WTC11 (cell line): ENCODE measurements around the gene SOX14. TPM values are rescaled to one million over a fixed set of nuclear protein-coding genes. Genes with fewer than 3 reads are reported as not detected.

ENCODE experiments used
- ATAC-seq: fragments of 200-7000 bp; cut with Tn5 transposase; 2 replicates; pipeline ENCODE4 v1.10.0; 2021; ENCODE audit warnings: mild to moderate bottlenecking, moderate library complexity
- CTCF ChIA-PET: fragments of 300-600 bp; sonication (Branson Sonifier 250); formaldehyde crosslinking; loops from one replicate; lab custom pipeline; 2021; ENCODE audit warnings: antibody characterized with exemption; lab: Charles Lee
- POLR2A ChIA-PET: fragments of 350-600 bp; sonication (Branson Sonifier 250); formaldehyde crosslinking; loops from one replicate; lab custom pipeline; 2021; ENCODE audit warnings: antibody characterized with exemption; lab: Charles Lee
- DNase-seq: peaks from one replicate; pipeline ENCODE4 v3.0.0; 2021; ENCODE audit warnings: low spot score
- H3K27ac Mint-ChIP-seq: 2 replicates; pipeline ENCODE4 v1.8.0; 2021; ENCODE audit warnings: mixed read lengths
- H3K27me3 Mint-ChIP-seq: 2 replicates; pipeline ENCODE4 v1.8.0; 2021; ENCODE audit warnings: low read depth, mild to moderate bottlenecking, moderate library complexity, mixed read lengths
- H3K36me3 Mint-ChIP-seq: 2 replicates; pipeline ENCODE4 v1.8.0; 2021; ENCODE audit warnings: mixed read lengths
- H3K4me1 Mint-ChIP-seq: 2 replicates; pipeline ENCODE4 v1.8.0; 2022; ENCODE audit warnings: mixed read lengths
- H3K4me3 Mint-ChIP-seq: 2 replicates; pipeline ENCODE4 v1.8.0; 2021; ENCODE audit warnings: mild to moderate bottlenecking, moderate library complexity, mixed read lengths
- H3K9me3 Mint-ChIP-seq: 2 replicates; pipeline ENCODE4 v1.8.0; 2021; ENCODE audit warnings: mixed read lengths
- CBFB ChIP-seq: sonication (generic); formaldehyde crosslinking; IDR thresholded peaks from 2 replicates; pipeline ENCODE4 v1.8.1; 2022; ENCODE audit warnings: mild to moderate bottlenecking, low read depth, missing genetic modification reagents
- CREM ChIP-seq: sonication (generic); formaldehyde crosslinking; IDR thresholded peaks from 2 replicates; pipeline ENCODE4 v1.8.1; 2022; ENCODE audit warnings: mild to moderate bottlenecking, missing genetic modification reagents, moderate library complexity
- FOXK1 ChIP-seq: sonication (generic); formaldehyde crosslinking; IDR thresholded peaks from 2 replicates; pipeline ENCODE4 v1.8.0; 2022; ENCODE audit warnings: mild to moderate bottlenecking, moderate library complexity, missing genetic modification reagents
- SP1 ChIP-seq: sonication (generic); formaldehyde crosslinking; conservative IDR thresholded peaks from 2 replicates; pipeline ENCODE4 v1.8.1; 2022; ENCODE audit warnings: missing genetic modification reagents
- ZBTB21 ChIP-seq: sonication (generic); formaldehyde crosslinking; IDR thresholded peaks from 2 replicates; pipeline ENCODE4 v1.8.1; 2023; ENCODE audit warnings: mild to moderate bottlenecking, missing genetic modification reagents, borderline replicate concordance
- ZNF121 ChIP-seq: sonication (generic); formaldehyde crosslinking; IDR thresholded peaks from 2 replicates; pipeline ENCODE4 v1.8.0; 2023; ENCODE audit warnings: missing genetic modification reagents
- total RNA-seq: library from RNA; stranded (reverse); gene quantifications from 3 replicates; pipeline ENCODE4 v1.2.3, GENCODE V29; 2021
- TF ChIP-seq, protein P1 (sequence below): fragments of 250-450 bp; sonication (Bioruptor Pico); IDR thresholded peaks from 2 replicates; pipeline ENCODE4 v1.9.0; 2021; ENCODE audit warnings: mild to moderate bottlenecking, borderline replicate concordance
- TF ChIP-seq, protein P2 (sequence below): sonication (generic); formaldehyde crosslinking; IDR thresholded peaks from 2 replicates; pipeline ENCODE4 v1.8.0; 2022; ENCODE audit warnings: mild to moderate bottlenecking, missing genetic modification reagents
- TF ChIP-seq, protein P3 (sequence below): sonication (generic); formaldehyde crosslinking; IDR thresholded peaks from 2 replicates; pipeline ENCODE4 v1.8.1; 2023; ENCODE audit warnings: mild to moderate bottlenecking, moderate library complexity, missing genetic modification reagents
- TF ChIP-seq, protein P4 (sequence below): sonication (generic); formaldehyde crosslinking; IDR thresholded peaks from 2 replicates; pipeline ENCODE4 v1.8.1; 2022; ENCODE audit warnings: mild to moderate bottlenecking, missing genetic modification reagents, moderate library complexity, borderline replicate concordance
- TF ChIP-seq, protein P5 (sequence below): sonication (generic); formaldehyde crosslinking; IDR thresholded peaks from 2 replicates; pipeline ENCODE4 v1.8.0; 2022; ENCODE audit warnings: mild to moderate bottlenecking, missing genetic modification reagents
- TF ChIP-seq, protein P6 (sequence below): sonication (generic); formaldehyde crosslinking; IDR thresholded peaks from 2 replicates; pipeline ENCODE4 v1.8.0; 2023; ENCODE audit warnings: mild to moderate bottlenecking, missing genetic modification reagents
- TF ChIP-seq, protein P7 (sequence below): fragments of 250-450 bp; sonication (Bioruptor Pico); IDR thresholded peaks from 2 replicates; pipeline ENCODE4 v1.8.0; 2021; ENCODE audit warnings: mild to moderate bottlenecking
- TF ChIP-seq, protein P8 (sequence below): sonication (generic); formaldehyde crosslinking; IDR thresholded peaks from 2 replicates; pipeline ENCODE4 v1.8.0; 2023; ENCODE audit warnings: missing genetic modification reagents
- TF ChIP-seq, protein P9 (sequence below): sonication (generic); formaldehyde crosslinking; IDR thresholded peaks from 2 replicates; pipeline ENCODE4 v1.8.1; 2022; ENCODE audit warnings: missing genetic modification reagents, borderline replicate concordance
- TF ChIP-seq, protein P10 (sequence below): sonication (generic); formaldehyde crosslinking; IDR thresholded peaks from 2 replicates; pipeline ENCODE4 v1.8.1; 2022; ENCODE audit warnings: low read depth, missing genetic modification reagents, borderline replicate concordance

The SOX14 gene
- total RNA-seq, 1 experiment from 2014 or later = 0.70 TPM

DNA sequence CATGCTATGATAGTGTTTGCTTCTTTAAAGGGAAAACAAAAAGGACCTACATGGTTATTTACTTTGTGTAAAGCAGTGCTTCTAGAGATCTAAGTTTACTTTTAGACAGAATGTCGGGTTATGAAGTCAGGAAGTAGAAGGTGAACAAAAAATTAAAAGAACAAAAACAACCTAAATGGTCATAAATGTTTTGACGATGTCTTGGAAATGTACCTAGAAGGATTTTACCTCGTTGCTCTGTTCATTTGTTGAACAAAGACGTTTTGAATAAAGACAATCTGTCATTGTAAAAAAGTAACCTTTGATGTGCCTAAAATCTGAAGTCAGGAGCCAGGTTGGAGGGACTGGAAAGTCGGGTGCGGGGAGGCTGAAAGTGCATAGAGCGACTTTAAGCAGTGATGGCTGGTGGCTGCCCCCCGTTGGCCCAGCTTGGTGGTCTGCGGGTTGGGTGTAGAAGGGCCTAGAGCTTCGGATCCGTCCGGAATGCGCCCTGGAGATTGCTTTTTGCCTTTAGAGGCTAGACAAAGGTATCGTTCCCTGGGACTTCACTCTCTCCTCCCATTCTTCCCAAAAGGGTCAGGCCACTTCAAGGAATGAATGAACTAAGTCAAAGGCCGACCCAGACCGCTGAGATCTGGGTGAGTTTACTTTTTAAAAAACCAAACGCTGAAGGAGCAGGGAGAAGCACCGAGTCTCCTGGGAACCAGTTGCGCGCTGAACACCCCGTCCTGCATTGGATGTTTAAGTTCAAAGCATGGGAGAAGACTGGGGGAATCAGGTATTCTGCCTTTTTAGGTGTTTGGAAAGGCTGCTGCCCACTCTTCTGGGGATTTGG, 2.1 kb downstream of the SOX14 start (continued):
- TF ChIP-seq, protein P1, sequence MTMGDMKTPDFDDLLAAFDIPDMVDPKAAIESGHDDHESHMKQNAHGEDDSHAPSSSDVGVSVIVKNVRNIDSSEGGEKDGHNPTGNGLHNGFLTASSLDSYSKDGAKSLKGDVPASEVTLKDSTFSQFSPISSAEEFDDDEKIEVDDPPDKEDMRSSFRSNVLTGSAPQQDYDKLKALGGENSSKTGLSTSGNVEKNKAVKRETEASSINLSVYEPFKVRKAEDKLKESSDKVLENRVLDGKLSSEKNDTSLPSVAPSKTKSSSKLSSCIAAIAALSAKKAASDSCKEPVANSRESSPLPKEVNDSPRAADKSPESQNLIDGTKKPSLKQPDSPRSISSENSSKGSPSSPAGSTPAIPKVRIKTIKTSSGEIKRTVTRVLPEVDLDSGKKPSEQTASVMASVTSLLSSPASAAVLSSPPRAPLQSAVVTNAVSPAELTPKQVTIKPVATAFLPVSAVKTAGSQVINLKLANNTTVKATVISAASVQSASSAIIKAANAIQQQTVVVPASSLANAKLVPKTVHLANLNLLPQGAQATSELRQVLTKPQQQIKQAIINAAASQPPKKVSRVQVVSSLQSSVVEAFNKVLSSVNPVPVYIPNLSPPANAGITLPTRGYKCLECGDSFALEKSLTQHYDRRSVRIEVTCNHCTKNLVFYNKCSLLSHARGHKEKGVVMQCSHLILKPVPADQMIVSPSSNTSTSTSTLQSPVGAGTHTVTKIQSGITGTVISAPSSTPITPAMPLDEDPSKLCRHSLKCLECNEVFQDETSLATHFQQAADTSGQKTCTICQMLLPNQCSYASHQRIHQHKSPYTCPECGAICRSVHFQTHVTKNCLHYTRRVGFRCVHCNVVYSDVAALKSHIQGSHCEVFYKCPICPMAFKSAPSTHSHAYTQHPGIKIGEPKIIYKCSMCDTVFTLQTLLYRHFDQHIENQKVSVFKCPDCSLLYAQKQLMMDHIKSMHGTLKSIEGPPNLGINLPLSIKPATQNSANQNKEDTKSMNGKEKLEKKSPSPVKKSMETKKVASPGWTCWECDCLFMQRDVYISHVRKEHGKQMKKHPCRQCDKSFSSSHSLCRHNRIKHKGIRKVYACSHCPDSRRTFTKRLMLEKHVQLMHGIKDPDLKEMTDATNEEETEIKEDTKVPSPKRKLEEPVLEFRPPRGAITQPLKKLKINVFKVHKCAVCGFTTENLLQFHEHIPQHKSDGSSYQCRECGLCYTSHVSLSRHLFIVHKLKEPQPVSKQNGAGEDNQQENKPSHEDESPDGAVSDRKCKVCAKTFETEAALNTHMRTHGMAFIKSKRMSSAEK = no peak
- TF ChIP-seq SP1 = 0 out of 2 replicates have a peak, but pooled peaks have one; percentile 24

DNA sequence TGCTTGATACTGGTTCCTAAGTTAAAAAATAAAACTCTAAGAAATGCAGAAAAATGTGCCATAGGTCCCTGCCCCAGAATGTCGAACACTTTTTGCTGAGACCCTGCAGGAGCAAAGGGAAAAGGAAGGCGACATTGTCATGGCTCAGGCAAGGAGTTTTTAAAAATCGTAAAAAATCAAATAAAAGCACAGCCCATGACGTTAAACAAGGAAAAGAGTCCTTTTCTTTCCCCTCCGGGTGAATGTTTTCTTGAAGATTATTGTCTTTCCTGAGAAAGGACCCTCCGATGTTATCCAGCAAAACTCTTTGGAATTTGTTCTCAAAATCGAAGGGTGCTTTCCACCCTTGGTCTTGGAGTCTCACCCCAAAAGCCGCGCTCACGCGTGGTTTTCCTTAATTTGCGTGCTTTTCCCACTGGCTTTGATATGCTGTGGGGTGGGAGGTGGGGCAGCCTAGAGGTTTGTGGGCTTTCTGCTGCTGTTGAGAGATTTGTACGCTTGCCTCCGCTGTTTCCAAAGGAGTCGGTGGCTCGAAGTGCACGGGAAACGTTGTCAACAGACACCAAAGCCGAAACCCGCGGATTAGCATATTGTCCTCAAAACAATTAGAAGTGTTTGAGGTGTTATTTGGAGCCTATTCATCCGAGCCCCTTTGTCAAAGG, 2.9 kb downstream of the SOX14 start:
- no peaks in the 10 kb centered on the region for H3K9me3 Mint-ChIP-seq
- DNase-seq (peak; percentile 37), ATAC-seq (no peak)
- ChIA-PET POLR2A (no interaction called here), CTCF (interaction anchor here (0.7 kb wide), 1 partner anchor 179 kb away, joined by 3 read pairs; no protein-coding TSS in a partner anchor)
- no peaks in the 10 kb centered on the region for H3K36me3 Mint-ChIP-seq
- no peak overlapping the region for H3K27ac Mint-ChIP-seq
- H3K27me3 Mint-ChIP-seq = peaks cover 100% of the 10 kb centered on the region
- H3K4me3 Mint-ChIP-seq = peak overlapping the region; percentile 82
- peaks cover 80% of the 10 kb centered on the region for H3K4me1 Mint-ChIP-seq
- TF ChIP-seq, protein P2, sequence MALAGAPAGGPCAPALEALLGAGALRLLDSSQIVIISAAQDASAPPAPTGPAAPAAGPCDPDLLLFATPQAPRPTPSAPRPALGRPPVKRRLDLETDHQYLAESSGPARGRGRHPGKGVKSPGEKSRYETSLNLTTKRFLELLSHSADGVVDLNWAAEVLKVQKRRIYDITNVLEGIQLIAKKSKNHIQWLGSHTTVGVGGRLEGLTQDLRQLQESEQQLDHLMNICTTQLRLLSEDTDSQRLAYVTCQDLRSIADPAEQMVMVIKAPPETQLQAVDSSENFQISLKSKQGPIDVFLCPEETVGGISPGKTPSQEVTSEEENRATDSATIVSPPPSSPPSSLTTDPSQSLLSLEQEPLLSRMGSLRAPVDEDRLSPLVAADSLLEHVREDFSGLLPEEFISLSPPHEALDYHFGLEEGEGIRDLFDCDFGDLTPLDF (CRISPR knock-in tag) = no peak
- TF ChIP-seq ZBTB21 (CRISPR knock-in tag) = no peak
- TF ChIP-seq, protein P3, sequence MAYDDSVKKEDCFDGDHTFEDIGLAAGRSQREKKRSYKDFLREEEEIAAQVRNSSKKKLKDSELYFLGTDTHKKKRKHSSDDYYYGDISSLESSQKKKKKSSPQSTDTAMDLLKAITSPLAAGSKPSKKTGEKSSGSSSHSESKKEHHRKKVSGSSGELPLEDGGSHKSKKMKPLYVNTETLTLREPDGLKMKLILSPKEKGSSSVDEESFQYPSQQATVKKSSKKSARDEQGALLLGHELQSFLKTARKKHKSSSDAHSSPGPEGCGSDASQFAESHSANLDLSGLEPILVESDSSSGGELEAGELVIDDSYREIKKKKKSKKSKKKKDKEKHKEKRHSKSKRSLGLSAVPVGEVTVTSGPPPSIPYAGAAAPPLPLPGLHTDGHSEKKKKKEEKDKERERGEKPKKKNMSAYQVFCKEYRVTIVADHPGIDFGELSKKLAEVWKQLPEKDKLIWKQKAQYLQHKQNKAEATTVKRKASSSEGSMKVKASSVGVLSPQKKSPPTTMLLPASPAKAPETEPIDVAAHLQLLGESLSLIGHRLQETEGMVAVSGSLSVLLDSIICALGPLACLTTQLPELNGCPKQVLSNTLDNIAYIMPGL = no peak
- TF ChIP-seq, protein P4, sequence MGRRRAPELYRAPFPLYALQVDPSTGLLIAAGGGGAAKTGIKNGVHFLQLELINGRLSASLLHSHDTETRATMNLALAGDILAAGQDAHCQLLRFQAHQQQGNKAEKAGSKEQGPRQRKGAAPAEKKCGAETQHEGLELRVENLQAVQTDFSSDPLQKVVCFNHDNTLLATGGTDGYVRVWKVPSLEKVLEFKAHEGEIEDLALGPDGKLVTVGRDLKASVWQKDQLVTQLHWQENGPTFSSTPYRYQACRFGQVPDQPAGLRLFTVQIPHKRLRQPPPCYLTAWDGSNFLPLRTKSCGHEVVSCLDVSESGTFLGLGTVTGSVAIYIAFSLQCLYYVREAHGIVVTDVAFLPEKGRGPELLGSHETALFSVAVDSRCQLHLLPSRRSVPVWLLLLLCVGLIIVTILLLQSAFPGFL (CRISPR knock-in tag) = no peak
- TF ChIP-seq, protein P5, sequence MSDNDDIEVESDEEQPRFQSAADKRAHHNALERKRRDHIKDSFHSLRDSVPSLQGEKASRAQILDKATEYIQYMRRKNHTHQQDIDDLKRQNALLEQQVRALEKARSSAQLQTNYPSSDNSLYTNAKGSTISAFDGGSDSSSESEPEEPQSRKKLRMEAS = no peak
- TF ChIP-seq, protein P6, sequence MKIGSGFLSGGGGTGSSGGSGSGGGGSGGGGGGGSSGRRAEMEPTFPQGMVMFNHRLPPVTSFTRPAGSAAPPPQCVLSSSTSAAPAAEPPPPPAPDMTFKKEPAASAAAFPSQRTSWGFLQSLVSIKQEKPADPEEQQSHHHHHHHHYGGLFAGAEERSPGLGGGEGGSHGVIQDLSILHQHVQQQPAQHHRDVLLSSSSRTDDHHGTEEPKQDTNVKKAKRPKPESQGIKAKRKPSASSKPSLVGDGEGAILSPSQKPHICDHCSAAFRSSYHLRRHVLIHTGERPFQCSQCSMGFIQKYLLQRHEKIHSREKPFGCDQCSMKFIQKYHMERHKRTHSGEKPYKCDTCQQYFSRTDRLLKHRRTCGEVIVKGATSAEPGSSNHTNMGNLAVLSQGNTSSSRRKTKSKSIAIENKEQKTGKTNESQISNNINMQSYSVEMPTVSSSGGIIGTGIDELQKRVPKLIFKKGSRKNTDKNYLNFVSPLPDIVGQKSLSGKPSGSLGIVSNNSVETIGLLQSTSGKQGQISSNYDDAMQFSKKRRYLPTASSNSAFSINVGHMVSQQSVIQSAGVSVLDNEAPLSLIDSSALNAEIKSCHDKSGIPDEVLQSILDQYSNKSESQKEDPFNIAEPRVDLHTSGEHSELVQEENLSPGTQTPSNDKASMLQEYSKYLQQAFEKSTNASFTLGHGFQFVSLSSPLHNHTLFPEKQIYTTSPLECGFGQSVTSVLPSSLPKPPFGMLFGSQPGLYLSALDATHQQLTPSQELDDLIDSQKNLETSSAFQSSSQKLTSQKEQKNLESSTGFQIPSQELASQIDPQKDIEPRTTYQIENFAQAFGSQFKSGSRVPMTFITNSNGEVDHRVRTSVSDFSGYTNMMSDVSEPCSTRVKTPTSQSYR (CRISPR knock-in tag) = no peak
- TF ChIP-seq, protein P7, sequence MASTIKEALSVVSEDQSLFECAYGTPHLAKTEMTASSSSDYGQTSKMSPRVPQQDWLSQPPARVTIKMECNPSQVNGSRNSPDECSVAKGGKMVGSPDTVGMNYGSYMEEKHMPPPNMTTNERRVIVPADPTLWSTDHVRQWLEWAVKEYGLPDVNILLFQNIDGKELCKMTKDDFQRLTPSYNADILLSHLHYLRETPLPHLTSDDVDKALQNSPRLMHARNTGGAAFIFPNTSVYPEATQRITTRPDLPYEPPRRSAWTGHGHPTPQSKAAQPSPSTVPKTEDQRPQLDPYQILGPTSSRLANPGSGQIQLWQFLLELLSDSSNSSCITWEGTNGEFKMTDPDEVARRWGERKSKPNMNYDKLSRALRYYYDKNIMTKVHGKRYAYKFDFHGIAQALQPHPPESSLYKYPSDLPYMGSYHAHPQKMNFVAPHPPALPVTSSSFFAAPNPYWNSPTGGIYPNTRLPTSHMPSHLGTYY (CRISPR knock-in tag) = no peak
- TF ChIP-seq CBFB (CRISPR knock-in tag) = no peak
- TF ChIP-seq, protein P8, sequence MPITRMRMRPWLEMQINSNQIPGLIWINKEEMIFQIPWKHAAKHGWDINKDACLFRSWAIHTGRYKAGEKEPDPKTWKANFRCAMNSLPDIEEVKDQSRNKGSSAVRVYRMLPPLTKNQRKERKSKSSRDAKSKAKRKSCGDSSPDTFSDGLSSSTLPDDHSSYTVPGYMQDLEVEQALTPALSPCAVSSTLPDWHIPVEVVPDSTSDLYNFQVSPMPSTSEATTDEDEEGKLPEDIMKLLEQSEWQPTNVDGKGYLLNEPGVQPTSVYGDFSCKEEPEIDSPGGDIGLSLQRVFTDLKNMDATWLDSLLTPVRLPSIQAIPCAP (CRISPR knock-in tag) = no peak
- TF ChIP-seq, protein P9, sequence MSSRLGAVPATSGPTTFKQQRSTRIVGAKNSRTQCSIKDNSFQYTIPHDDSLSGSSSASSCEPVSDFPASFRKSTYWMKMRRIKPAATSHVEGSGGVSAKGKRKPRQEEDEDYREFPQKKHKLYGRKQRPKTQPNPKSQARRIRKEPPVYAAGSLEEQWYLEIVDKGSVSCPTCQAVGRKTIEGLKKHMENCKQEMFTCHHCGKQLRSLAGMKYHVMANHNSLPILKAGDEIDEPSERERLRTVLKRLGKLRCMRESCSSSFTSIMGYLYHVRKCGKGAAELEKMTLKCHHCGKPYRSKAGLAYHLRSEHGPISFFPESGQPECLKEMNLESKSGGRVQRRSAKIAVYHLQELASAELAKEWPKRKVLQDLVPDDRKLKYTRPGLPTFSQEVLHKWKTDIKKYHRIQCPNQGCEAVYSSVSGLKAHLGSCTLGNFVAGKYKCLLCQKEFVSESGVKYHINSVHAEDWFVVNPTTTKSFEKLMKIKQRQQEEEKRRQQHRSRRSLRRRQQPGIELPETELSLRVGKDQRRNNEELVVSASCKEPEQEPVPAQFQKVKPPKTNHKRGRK (CRISPR knock-in tag) = no peak
- TF ChIP-seq, protein P10, sequence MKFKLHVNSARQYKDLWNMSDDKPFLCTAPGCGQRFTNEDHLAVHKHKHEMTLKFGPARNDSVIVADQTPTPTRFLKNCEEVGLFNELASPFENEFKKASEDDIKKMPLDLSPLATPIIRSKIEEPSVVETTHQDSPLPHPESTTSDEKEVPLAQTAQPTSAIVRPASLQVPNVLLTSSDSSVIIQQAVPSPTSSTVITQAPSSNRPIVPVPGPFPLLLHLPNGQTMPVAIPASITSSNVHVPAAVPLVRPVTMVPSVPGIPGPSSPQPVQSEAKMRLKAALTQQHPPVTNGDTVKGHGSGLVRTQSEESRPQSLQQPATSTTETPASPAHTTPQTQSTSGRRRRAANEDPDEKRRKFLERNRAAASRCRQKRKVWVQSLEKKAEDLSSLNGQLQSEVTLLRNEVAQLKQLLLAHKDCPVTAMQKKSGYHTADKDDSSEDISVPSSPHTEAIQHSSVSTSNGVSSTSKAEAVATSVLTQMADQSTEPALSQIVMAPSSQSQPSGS (CRISPR knock-in tag) = no peak
- no peak for TF ChIP-seq FOXK1 (CRISPR knock-in tag)
- no peak for TF ChIP-seq ZNF121 (CRISPR knock-in tag)
- no peak for TF ChIP-seq CREM (CRISPR knock-in tag)
